Calu3 (cell line): ENCODE results near the gene VSTM2B. TPM values are rescaled to one million over a fixed set of nuclear protein-coding genes. Genes with fewer than 3 reads are reported as not detected.

Source experiments
- BruUV-seq: library from RNA; stranded (reverse); fragments of 400-500 nt; replicated peaks from 2 replicates; lab custom pipeline; 2021; lab: Mats Ljungman, UMichigan
- CTCF ChIA-PET: fragments of 300-600 bp; sonication (Branson Sonifier 250); formaldehyde crosslinking; loops from one replicate; lab custom pipeline; 2022; ENCODE audit warnings: antibody characterized with exemption; lab: Charles Lee
- DNase-seq: peaks from one replicate; pipeline ENCODE4 v3.0.0; 2022
- H3K27ac Mint-ChIP-seq: one replicate; pipeline ENCODE4 v1.8.0; 2022; ENCODE audit warnings: mixed read lengths; ENCODE audit not compliant: unreplicated experiment
- H3K27me3 Mint-ChIP-seq: one replicate; pipeline ENCODE4 v1.8.0; 2022; ENCODE audit warnings: mixed read lengths; ENCODE audit not compliant: unreplicated experiment
- H3K36me3 Mint-ChIP-seq: one replicate; pipeline ENCODE4 v1.8.0; 2022; ENCODE audit warnings: mild to moderate bottlenecking, moderate library complexity, mixed read lengths; ENCODE audit not compliant: insufficient read depth, unreplicated experiment
- H3K4me1 Mint-ChIP-seq: one replicate; pipeline ENCODE4 v1.8.0; 2022; ENCODE audit warnings: mild to moderate bottlenecking, low read depth, mixed read lengths; ENCODE audit not compliant: unreplicated experiment
- H3K4me3 Mint-ChIP-seq: one replicate; pipeline ENCODE4 v1.8.0; 2022; ENCODE audit warnings: mild to moderate bottlenecking, low read depth, moderate library complexity, mixed read lengths; ENCODE audit not compliant: unreplicated experiment
- H3K9me3 Mint-ChIP-seq: one replicate; pipeline ENCODE4 v1.8.0; 2022; ENCODE audit warnings: low read depth, mixed read lengths; ENCODE audit not compliant: unreplicated experiment
- intact Hi-C: fragments of 100-400 bp; cut with micrococcal nuclease; formaldehyde crosslinking; loops from one replicate; pipeline ENCODE4 v1.10.0; 2022; ENCODE audit not compliant: unreplicated experiment
- total RNA-seq: library from RNA; stranded (reverse); gene quantifications from 2 replicates; pipeline ENCODE4 v1.2.3, GENCODE V29; 2022
- TF ChIP-seq, protein P1 (sequence below): fragments of 200-600 bp; IDR thresholded peaks from one replicate; pipeline ENCODE4 v1.8.0; 2022; ENCODE audit warnings: antibody characterized with exemption; ENCODE audit not compliant: unreplicated experiment

Gene VSTM2B
- total RNA-seq, 1 experiment from 2014 or later = not detected

DNA sequence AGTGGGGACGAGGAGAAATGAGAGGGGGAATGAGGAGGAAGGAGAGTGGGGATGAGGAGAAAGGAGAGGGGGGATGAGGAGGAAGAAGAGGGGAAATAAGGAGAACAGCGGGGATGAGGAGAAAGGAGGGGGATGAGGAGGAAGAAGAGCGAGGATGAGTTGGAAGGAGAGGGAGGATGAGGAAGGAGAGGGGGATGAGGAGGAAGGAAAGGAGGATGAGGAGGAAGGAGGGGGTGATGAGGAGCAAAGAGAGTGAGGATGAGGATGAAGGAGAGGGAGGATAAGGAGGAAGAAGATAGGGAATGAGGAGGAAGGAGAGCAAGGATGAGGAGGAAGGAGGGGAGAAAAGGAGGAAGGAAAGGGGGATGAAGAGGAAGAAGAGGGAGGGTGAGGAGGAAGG is 14.0 kb upstream of the VSTM2B start:
- Mint-ChIP-seq H3K4me1 (no peaks in the 10 kb centered on the region), H3K36me3 (no peaks in the 10 kb centered on the region), H3K27me3 (peaks cover 52% of the 10 kb centered on the region), H3K4me3 (no peak overlapping the region), H3K9me3 (no peaks in the 10 kb centered on the region), H3K27ac (no peak overlapping the region)
- TF ChIP-seq, protein P1, sequence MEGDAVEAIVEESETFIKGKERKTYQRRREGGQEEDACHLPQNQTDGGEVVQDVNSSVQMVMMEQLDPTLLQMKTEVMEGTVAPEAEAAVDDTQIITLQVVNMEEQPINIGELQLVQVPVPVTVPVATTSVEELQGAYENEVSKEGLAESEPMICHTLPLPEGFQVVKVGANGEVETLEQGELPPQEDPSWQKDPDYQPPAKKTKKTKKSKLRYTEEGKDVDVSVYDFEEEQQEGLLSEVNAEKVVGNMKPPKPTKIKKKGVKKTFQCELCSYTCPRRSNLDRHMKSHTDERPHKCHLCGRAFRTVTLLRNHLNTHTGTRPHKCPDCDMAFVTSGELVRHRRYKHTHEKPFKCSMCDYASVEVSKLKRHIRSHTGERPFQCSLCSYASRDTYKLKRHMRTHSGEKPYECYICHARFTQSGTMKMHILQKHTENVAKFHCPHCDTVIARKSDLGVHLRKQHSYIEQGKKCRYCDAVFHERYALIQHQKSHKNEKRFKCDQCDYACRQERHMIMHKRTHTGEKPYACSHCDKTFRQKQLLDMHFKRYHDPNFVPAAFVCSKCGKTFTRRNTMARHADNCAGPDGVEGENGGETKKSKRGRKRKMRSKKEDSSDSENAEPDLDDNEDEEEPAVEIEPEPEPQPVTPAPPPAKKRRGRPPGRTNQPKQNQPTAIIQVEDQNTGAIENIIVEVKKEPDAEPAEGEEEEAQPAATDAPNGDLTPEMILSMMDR = no peak
- DNase-seq = no peak
- CTCF ChIA-PET = no interaction called here
- intact Hi-C loops = no loop called here
- no TSS peak for BruUV-seq

DNA sequence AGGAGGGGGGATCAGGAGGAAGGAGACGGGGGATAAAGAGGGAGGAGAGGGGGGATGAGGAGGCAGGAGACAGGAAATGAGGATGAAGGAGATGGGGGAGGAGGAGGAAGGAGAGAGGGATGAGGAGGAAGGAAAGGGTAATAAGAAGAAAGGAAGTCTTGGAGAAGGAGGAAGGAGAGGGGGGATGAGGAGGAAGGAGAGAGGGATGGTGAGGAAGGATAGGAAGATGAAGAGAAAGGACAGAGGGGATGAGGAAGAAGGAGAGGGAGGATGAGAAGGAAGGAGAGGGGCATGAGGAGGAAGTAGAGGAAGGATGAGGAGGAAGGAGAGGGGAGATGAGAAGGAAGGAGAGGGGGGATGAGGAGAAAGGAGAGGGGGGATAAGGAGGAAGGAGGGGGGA is 13.0 kb upstream of the VSTM2B start:
- intact Hi-C loops = no loop called here
- TF ChIP-seq, protein P1 = no peak
- H3K4me3 Mint-ChIP-seq = no peak overlapping the region
- CTCF ChIA-PET = no interaction called here
- H3K36me3 Mint-ChIP-seq = no peaks in the 10 kb centered on the region
- no peak for DNase-seq
- no peaks in the 10 kb centered on the region for H3K4me1 Mint-ChIP-seq
- BruUV-seq = no TSS peak
- no peaks in the 10 kb centered on the region for H3K9me3 Mint-ChIP-seq
- no peak overlapping the region for H3K27ac Mint-ChIP-seq
- H3K27me3 Mint-ChIP-seq = peaks cover 52% of the 10 kb centered on the region

DNA sequence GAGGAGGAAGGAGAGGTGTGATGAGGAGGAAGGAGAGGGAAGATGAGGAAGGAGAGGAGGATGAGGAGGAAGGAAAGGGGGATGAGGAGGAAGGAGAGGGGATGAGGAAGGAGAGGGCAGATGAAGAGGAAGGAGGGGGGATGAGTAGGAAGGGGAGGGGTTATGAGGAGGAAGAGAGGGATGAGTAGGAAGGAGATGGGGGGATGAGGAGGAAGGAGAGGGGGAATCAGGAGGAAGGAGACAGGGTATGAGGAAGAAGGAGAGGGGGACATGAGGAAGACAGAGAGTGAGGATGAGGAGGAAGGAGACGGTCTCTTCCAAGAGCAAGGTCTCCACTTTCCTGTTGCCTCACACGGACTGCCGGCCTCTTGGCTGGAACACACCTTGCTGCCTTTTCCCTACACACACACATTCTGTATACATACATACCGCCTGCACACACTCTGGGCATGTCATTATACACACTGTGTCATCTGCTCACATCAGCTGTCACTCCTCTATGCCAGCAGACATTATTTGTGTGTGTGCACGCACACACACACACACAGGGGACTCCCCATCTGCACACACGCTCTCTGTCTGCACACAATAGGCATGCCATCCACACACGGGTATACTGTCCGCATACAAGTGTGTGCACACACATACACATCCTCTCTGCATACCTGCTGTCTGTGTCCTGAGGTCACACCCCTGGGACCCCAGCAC is 11.1 kb upstream of the VSTM2B start:
- no TSS peak for BruUV-seq
- peaks cover 69% of the 10 kb centered on the region for H3K27me3 Mint-ChIP-seq
- intact Hi-C loops = no loop called here
- H3K4me1 Mint-ChIP-seq = no peaks in the 10 kb centered on the region
- TF ChIP-seq, protein P1 = no peak
- no peak overlapping the region for H3K4me3 Mint-ChIP-seq
- CTCF ChIA-PET = no interaction called here
- no peaks in the 10 kb centered on the region for H3K9me3 Mint-ChIP-seq
- no peaks in the 10 kb centered on the region for H3K36me3 Mint-ChIP-seq
- DNase-seq = no peak
- no peak overlapping the region for H3K27ac Mint-ChIP-seq

DNA sequence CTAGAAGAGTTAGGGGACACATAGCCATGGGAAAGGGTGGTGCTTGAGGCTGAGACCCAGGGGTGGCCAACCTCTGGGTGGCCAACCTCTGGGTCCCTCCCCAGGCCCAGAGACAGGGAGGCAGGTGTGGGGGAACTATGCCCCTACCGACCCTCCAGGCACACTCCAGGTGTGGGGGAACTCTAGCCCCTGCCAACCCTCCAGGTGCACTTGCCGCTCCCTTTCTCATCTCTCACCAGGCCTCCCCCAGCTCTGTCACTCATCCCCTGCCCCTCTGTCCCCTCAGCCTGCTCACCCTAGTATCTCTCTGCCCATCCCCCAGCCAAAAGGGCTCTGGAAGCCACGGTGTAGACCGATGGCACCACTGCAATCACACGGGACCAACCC is 10.6 kb upstream of the VSTM2B start:
- Mint-ChIP-seq H3K27me3 (peaks cover 74% of the 10 kb centered on the region), H3K9me3 (no peaks in the 10 kb centered on the region), H3K4me3 (no peak overlapping the region), H3K4me1 (no peaks in the 10 kb centered on the region), H3K27ac (no peak overlapping the region), H3K36me3 (no peaks in the 10 kb centered on the region)
- intact Hi-C loops = no loop called here
- CTCF ChIA-PET = no interaction called here
- no TSS peak for BruUV-seq
- no peak for DNase-seq
- TF ChIP-seq, protein P1 = no peak
